GM19452 (cell line): Measurements from ENCODE around the gene CDK16.
"Not testable (repeated sequence)": the region's sequence is repeated elsewhere in the genome, so short reads cannot be mapped to it uniquely, and the experiment has no call there.

Experiments used
- ATAC-seq: cut with Tn5 transposase; IDR thresholded peaks from one replicate; pipeline ENCODE4 v1.9.1; 2021; ENCODE audit not compliant: unreplicated experiment

The CDK16 gene

GRCh38 chrX:47247206-47247998 lies 28.9 kb downstream of the CDK16 start:
- ATAC-seq: no peak

- ATAC-seq: no peak
Measured at GRCh38 chrX:47247999-47248320, 29.5 kb downstream of the CDK16 start.

GRCh38 chrX:47248576-47248975 lies 30.1 kb downstream of the CDK16 start:
- ATAC-seq: no peak

GRCh38 chrX:47250017-47250347 lies 31.5 kb downstream of the CDK16 start:
- ATAC-seq: no peak

- not testable (repeated sequence) for ATAC-seq
Measured at GRCh38 chrX:47257620-47258019, 39.1 kb downstream of the CDK16 start.

GRCh38 chrX:47264483-47265173 lies 46.1 kb downstream of the CDK16 start:
- ATAC-seq: no peak

GRCh38 chrX:47266643-47267042 lies 48.2 kb downstream of the CDK16 start:
- ATAC-seq: no peak

GRCh38 chrX:47272013-47272408 lies 53.5 kb downstream of the CDK16 start:
- no peak for ATAC-seq

GRCh38 chrX:47273011-47273730 lies 54.7 kb downstream of the CDK16 start:
- ATAC-seq: no peak

GRCh38 chrX:47278691-47279090 lies 60.2 kb downstream of the CDK16 start:
- ATAC-seq: no peak
